Left lobe of liver (tissue), 2 donors: ENCODE data around the gene ACSL1. TPM values are rescaled to one million over a fixed set of nuclear protein-coding genes. Genes with fewer than 3 reads are reported as not detected.

Experiments
- ATAC-seq: fragments of 200-7000 bp; cut with Tn5 transposase; one replicate; pipeline ENCODE4 v1.9.1; 2020; ENCODE audit warnings: mild to moderate bottlenecking, moderate library complexity
- DNase-seq: peaks from one replicate; pipeline ENCODE4 v3.0.0-alpha.2; 2020; ENCODE audit warnings: low spot score
- total RNA-seq: library from RNA; stranded (reverse); gene quantifications from one replicate; pipeline ENCODE4 v1.2.1, GENCODE V29; 2021
- donor health status: DM: no; HTN: no; CAD: no; lungs with moderate emphysema.
- donor health status: DM: no; HTN: yes; CAD: no.

Gene ACSL1
- 818 TPM for total RNA-seq

- DNase-seq (peak; percentile 92), ATAC-seq (peak; percentile 78)
These were observed at the start of gene ACSL1 for GRCh38 chr4:184825896-184826690. TSS of gene ACSL1 (minus strand) at chr4:184825968. CDS start at chr4:184803514, 22,454 bp downstream.

- DNase-seq (no peak), ATAC-seq (no peak)
These were observed 47.3 kb upstream of the ACSL1 start for GRCh38 chr4:184873054-184873453.

- ATAC-seq (no peak), DNase-seq (no peak)
These were observed 45.0 kb upstream of the ACSL1 start for GRCh38 chr4:184870718-184871117.

- ATAC-seq (no peak), DNase-seq (no peak)
These were observed 42.9 kb upstream of the ACSL1 start for GRCh38 chr4:184868623-184869022.

GRCh38 chr4:184863916-184864315, 38.1 kb upstream of the ACSL1 start:
- no peak for ATAC-seq
- DNase-seq: no peak

GRCh38 chr4:184861047-184861446, 35.3 kb upstream of the ACSL1 start:
- DNase-seq (no peak), ATAC-seq (no peak)

GRCh38 chr4:184860018-184860779, 34.4 kb upstream of the ACSL1 start:
- ATAC-seq: no peak

GRCh38 chr4:184857441-184858121, 31.8 kb upstream of the ACSL1 start:
- DNase-seq: no peak
- no peak for ATAC-seq

More at GRCh38 chr4:184860018-184860779, 34.4 kb upstream of the ACSL1 start:
- no peak for DNase-seq

GRCh38 chr4:184856277-184856609, 30.5 kb upstream of the ACSL1 start:
- DNase-seq (no peak), ATAC-seq (no peak)

- ATAC-seq: no peak
These were observed 28.9 kb upstream of the ACSL1 start for GRCh38 chr4:184854673-184855072.

GRCh38 chr4:184853436-184853835, 27.7 kb upstream of the ACSL1 start:
- ATAC-seq (no peak), DNase-seq (no peak)

More at GRCh38 chr4:184854673-184855072, 28.9 kb upstream of the ACSL1 start:
- no peak for DNase-seq

GRCh38 chr4:184851886-184852285, 26.1 kb upstream of the ACSL1 start:
- ATAC-seq (no peak), DNase-seq (no peak)

- peak; percentile 19 for ATAC-seq
- no peak for DNase-seq
These were observed 25.4 kb upstream of the ACSL1 start for GRCh38 chr4:184851200-184851541.

GRCh38 chr4:184850431-184851199, 24.8 kb upstream of the ACSL1 start:
- DNase-seq (no peak), ATAC-seq (peak; percentile 17)

- ATAC-seq (no peak), DNase-seq (no peak)
These were observed 24.2 kb upstream of the ACSL1 start for GRCh38 chr4:184850018-184850417.

GRCh38 chr4:184849185-184849584, 23.4 kb upstream of the ACSL1 start:
- DNase-seq (no peak), ATAC-seq (no peak)

- ATAC-seq (no peak), DNase-seq (no peak)
These were observed 22.7 kb upstream of the ACSL1 start for GRCh38 chr4:184848510-184848909.

GRCh38 chr4:184846531-184846930, 20.8 kb upstream of the ACSL1 start:
- ATAC-seq (no peak), DNase-seq (no peak)

- ATAC-seq (no peak), DNase-seq (no peak)
These were observed 19.7 kb upstream of the ACSL1 start for GRCh38 chr4:184845367-184846021.

- DNase-seq (no peak), ATAC-seq (no peak)
These were observed 19.0 kb upstream of the ACSL1 start for GRCh38 chr4:184844742-184845141.
